Measurements from ENCODE around the gene KIF2A. TPM values are rescaled to one million over a fixed set of nuclear protein-coding genes. Genes with fewer than 3 reads are reported as not detected.

The KIF2A gene
- total and polyA plus RNA-seq, 4 donors: 3.8 to 17.5 (median 6.8) TPM

DNA sequence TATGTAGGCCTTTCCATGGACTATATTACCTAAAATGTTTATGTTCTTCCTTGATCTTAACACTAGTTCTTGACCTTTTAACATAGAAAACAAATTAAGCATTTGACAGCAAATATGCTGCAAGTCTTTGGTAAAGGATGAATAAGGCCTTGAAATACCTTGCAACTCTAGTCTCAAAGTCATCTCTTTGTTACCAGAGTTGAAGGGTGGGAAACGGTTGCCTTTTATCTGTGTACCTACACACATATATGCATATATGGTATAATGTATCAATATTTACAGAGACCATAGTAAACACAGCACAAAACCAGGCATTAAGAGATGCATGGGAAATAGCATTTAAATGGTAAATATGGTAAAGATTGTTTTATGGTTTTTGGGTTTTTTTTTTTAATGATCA lies 16.5 kb downstream of the KIF2A start (continued):
- TF ChIP-seq, protein P1, sequence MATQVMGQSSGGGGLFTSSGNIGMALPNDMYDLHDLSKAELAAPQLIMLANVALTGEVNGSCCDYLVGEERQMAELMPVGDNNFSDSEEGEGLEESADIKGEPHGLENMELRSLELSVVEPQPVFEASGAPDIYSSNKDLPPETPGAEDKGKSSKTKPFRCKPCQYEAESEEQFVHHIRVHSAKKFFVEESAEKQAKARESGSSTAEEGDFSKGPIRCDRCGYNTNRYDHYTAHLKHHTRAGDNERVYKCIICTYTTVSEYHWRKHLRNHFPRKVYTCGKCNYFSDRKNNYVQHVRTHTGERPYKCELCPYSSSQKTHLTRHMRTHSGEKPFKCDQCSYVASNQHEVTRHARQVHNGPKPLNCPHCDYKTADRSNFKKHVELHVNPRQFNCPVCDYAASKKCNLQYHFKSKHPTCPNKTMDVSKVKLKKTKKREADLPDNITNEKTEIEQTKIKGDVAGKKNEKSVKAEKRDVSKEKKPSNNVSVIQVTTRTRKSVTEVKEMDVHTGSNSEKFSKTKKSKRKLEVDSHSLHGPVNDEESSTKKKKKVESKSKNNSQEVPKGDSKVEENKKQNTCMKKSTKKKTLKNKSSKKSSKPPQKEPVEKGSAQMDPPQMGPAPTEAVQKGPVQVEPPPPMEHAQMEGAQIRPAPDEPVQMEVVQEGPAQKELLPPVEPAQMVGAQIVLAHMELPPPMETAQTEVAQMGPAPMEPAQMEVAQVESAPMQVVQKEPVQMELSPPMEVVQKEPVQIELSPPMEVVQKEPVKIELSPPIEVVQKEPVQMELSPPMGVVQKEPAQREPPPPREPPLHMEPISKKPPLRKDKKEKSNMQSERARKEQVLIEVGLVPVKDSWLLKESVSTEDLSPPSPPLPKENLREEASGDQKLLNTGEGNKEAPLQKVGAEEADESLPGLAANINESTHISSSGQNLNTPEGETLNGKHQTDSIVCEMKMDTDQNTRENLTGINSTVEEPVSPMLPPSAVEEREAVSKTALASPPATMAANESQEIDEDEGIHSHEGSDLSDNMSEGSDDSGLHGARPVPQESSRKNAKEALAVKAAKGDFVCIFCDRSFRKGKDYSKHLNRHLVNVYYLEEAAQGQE (IDR thresholded peaks at IDR 0.05): no peak
- TF ChIP-seq RAD21 (IDR thresholded peaks at IDR 0.05) (no peak), JUND (IDR thresholded peaks at IDR 0.05) (no peak), FOXA2 (IDR thresholded peaks at IDR 0.05) (no peak), EGR1 (IDR thresholded peaks at IDR 0.05; ENCODE audit: low read depth in 2 of 2) (no peak), HNF4G (IDR thresholded peaks at IDR 0.05) (no peak)
- TF ChIP-seq, protein P2, sequence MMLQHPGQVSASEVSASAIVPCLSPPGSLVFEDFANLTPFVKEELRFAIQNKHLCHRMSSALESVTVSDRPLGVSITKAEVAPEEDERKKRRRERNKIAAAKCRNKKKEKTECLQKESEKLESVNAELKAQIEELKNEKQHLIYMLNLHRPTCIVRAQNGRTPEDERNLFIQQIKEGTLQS (IDR thresholded peaks at IDR 0.05): no peak
- TF ChIP-seq, protein P3, sequence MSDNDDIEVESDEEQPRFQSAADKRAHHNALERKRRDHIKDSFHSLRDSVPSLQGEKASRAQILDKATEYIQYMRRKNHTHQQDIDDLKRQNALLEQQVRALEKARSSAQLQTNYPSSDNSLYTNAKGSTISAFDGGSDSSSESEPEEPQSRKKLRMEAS (IDR thresholded peaks at IDR 0.05): no peak

DNA sequence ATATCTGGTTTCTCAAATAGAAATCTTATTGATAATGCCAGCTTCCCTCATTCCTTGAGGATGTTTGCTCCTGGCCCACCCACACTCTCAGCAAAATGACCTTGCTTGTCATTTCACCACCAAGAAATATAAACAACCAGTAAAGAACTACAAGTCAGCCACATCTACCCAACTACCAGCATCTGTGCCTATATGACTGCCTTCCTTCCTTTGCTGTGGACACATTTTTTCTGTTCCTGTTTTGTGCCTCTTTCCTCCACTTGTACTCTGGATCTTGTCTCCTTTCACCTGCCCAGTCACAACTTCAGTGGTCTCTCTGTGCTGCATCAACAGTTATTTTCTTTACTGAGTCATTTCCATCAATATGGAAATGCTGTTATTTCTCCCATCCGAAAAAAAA lies 20.3 kb downstream of the KIF2A start:
- Histone ChIP-seq H3K9me3 (ENCODE audit: control insufficient read depth in 4 of 4, low read length in 3 of 4) (no peaks in the 10 kb centered on the region), H3K9ac (ENCODE audit: low read depth in 1 of 2, low read length in 2 of 2) (no peak overlapping the region), H3K36me3 (ENCODE audit: control insufficient read depth in 4 of 4, insufficient read depth in 3 of 4, low read depth in 1 of 4, low read length in 3 of 4) (no peaks in the 10 kb centered on the region), H3K4me3 (ENCODE audit: low read depth in 1 of 3, low read length in 3 of 3) (no peak overlapping the region), H3K4me1 (ENCODE audit: control insufficient read depth in 4 of 4, insufficient read depth in 4 of 4, low read length in 3 of 4) (no peaks in the 10 kb centered on the region), H3K27me3 (ENCODE audit: control insufficient read depth in 4 of 4, insufficient read depth in 4 of 4, low read length in 3 of 4) (no peaks in the 10 kb centered on the region), H3K27ac (ENCODE audit: low read depth in 1 of 2, low read length in 2 of 2) (no peak overlapping the region)
- no peak for DNase-seq (ENCODE audit: low spot score)
- no peak for TF ChIP-seq GABPA (IDR thresholded peaks at IDR 0.05 in 1 of 2, conservative IDR thresholded peaks at IDR 0.05 in 1 of 2)
- TF ChIP-seq, protein P1 (IDR thresholded peaks at IDR 0.05): no peak
- no peak for TF ChIP-seq FOXA1 (IDR thresholded peaks at IDR 0.05)
- no peak for TF ChIP-seq FOXA2 (IDR thresholded peaks at IDR 0.05)
- no peak for TF ChIP-seq EGR1 (IDR thresholded peaks at IDR 0.05; ENCODE audit: low read depth in 2 of 2)
- TF ChIP-seq RAD21 (IDR thresholded peaks at IDR 0.05): no peak
- 91% methylated on average over 1 of the region's 1 CpG for WGBS

DNA sequence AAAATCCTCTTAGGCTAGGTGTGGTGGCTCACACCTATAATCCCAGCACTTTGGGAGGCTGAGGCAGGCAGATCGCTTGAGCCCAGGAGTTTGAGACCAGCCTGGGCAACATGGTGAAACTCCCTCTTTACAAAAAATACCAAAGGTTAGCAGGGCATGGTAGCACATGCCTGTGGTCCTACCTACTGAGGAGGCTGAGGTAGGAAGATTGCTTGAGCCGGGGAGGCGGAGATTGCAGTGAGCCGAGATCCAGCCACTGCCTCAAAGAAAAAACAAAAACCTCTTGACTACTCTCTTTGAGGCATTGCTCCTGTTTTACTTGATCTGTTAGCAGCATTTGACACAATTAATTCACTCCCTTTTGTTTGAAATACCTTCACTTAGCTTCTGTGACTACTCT lies 20.7 kb downstream of the KIF2A start:
- no peak overlapping the region for H3K4me3 ChIP-seq (ENCODE audit: low read depth in 1 of 3, low read length in 3 of 3)
- H3K4me1 ChIP-seq (ENCODE audit: control insufficient read depth in 4 of 4, insufficient read depth in 4 of 4, low read length in 3 of 4): no peaks in the 10 kb centered on the region
- no peak for DNase-seq (ENCODE audit: low spot score)
- H3K27ac ChIP-seq (ENCODE audit: low read depth in 1 of 2, low read length in 2 of 2): no peak overlapping the region
- no peak overlapping the region for H3K9ac ChIP-seq (ENCODE audit: low read depth in 1 of 2, low read length in 2 of 2)
- 97% methylated on average over 4 of the region's 4 CpGs for WGBS
- no peaks in the 10 kb centered on the region for H3K9me3 ChIP-seq (ENCODE audit: control insufficient read depth in 4 of 4, low read length in 3 of 4)
- no peaks in the 10 kb centered on the region for H3K36me3 ChIP-seq (ENCODE audit: control insufficient read depth in 4 of 4, insufficient read depth in 3 of 4, low read depth in 1 of 4, low read length in 3 of 4)
- no peaks in the 10 kb centered on the region for H3K27me3 ChIP-seq (ENCODE audit: control insufficient read depth in 4 of 4, insufficient read depth in 4 of 4, low read length in 3 of 4)
- TF ChIP-seq RAD21 (IDR thresholded peaks at IDR 0.05) (no peak), RXRA (IDR thresholded peaks at IDR 0.05) (no peak), EGR1 (IDR thresholded peaks at IDR 0.05; ENCODE audit: low read depth in 2 of 2) (no peak), TAF1 (conservative IDR thresholded peaks at IDR 0.05) (no peak), HNF4G (IDR thresholded peaks at IDR 0.05) (no peak), GABPA (IDR thresholded peaks at IDR 0.05 in 1 of 2, conservative IDR thresholded peaks at IDR 0.05 in 1 of 2) (no peak), FOXA2 (IDR thresholded peaks at IDR 0.05) (no peak), YY1 (IDR thresholded peaks at IDR 0.05) (no peak), JUND (IDR thresholded peaks at IDR 0.05) (no peak), SP1 (IDR thresholded peaks at IDR 0.05) (no peak)
- TF ChIP-seq, protein P1 (IDR thresholded peaks at IDR 0.05): no peak
- TF ChIP-seq, protein P3 (IDR thresholded peaks at IDR 0.05): no peak
- TF ChIP-seq, protein P4, sequence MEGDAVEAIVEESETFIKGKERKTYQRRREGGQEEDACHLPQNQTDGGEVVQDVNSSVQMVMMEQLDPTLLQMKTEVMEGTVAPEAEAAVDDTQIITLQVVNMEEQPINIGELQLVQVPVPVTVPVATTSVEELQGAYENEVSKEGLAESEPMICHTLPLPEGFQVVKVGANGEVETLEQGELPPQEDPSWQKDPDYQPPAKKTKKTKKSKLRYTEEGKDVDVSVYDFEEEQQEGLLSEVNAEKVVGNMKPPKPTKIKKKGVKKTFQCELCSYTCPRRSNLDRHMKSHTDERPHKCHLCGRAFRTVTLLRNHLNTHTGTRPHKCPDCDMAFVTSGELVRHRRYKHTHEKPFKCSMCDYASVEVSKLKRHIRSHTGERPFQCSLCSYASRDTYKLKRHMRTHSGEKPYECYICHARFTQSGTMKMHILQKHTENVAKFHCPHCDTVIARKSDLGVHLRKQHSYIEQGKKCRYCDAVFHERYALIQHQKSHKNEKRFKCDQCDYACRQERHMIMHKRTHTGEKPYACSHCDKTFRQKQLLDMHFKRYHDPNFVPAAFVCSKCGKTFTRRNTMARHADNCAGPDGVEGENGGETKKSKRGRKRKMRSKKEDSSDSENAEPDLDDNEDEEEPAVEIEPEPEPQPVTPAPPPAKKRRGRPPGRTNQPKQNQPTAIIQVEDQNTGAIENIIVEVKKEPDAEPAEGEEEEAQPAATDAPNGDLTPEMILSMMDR (IDR thresholded peaks at IDR 0.05; ENCODE audit: low read depth, low read length, missing input control): no peak

All from liver (tissue), 9 donors.